ENCODE data around the gene NRTN. TPM values are rescaled to one million over a fixed set of nuclear protein-coding genes. Genes with fewer than 3 reads are reported as not detected.
"Not testable (repeated sequence)": the region's sequence is repeated elsewhere in the genome, so short reads cannot be mapped to it uniquely, and the experiment has no call there.

The NRTN gene
- total RNA-seq, 1 donor from 2014 or later = 0.85 TPM

DNA sequence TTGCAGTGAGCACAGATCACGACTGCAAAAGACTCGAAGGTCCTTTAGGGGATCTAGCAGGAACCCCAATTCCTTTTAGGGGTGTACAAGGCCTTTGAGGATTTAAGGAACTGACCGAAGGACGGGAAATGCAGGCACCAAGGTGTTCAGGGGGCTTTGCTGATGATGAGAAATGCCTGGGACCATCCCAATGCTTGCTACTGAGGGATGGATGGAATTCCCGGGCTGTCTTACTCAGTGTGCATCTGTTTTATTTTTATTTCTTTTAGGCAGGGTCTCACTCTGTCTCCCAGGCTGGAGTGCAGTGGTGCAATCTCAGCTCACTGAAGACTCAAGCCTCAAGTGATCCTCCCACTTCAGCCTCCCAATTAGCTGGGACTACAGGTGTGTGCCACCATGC lies 31.6 kb upstream of the NRTN start:
- H3K27me3 ChIP-seq = no peaks in the 10 kb centered on the region
- H3K36me3 ChIP-seq = no peaks in the 10 kb centered on the region
- DNase-seq (ENCODE audit: low spot score in 2 of 2) = no peak
- TF ChIP-seq, protein P1, sequence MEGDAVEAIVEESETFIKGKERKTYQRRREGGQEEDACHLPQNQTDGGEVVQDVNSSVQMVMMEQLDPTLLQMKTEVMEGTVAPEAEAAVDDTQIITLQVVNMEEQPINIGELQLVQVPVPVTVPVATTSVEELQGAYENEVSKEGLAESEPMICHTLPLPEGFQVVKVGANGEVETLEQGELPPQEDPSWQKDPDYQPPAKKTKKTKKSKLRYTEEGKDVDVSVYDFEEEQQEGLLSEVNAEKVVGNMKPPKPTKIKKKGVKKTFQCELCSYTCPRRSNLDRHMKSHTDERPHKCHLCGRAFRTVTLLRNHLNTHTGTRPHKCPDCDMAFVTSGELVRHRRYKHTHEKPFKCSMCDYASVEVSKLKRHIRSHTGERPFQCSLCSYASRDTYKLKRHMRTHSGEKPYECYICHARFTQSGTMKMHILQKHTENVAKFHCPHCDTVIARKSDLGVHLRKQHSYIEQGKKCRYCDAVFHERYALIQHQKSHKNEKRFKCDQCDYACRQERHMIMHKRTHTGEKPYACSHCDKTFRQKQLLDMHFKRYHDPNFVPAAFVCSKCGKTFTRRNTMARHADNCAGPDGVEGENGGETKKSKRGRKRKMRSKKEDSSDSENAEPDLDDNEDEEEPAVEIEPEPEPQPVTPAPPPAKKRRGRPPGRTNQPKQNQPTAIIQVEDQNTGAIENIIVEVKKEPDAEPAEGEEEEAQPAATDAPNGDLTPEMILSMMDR (IDR thresholded peaks at IDR 0.05) = no peak
- intact Hi-C loops (cut with DNase I) = no loop called here
- no peaks in the 10 kb centered on the region for H3K4me1 ChIP-seq
- H3K4me3 ChIP-seq = no peak overlapping the region
- no peak overlapping the region for H3K27ac ChIP-seq
- no peaks in the 10 kb centered on the region for H3K9me3 ChIP-seq

DNA sequence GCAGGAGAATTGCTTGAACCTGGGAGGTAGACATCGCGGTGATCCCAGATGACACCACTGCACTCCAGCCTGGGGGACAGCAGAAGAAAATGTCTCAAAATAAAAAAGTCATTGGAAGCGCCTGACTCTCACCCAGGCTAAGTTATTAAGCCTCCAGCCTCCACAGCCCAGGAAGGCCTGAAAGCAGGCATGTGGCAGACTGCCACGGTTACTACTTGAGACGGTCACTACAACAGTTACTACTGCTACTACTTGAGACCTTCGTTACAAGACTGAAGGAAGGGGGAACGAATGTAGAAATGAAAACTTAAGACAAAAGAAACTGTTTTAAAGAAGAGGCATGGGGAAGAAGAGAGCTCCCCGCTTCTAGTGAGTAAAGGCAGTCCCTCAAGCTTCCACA lies 29.9 kb upstream of the NRTN start:
- no peak overlapping the region for H3K27ac ChIP-seq
- intact Hi-C loops (cut with DNase I) = no loop called here
- no peak for DNase-seq (ENCODE audit: low spot score in 2 of 2)

GRCh38 chr19:5775668-5776309 lies 29.1 kb upstream of the NRTN start:
- Histone ChIP-seq H3K27me3 (no peaks in the 10 kb centered on the region), H3K4me1 (no peaks in the 10 kb centered on the region), H3K9me3 (no peaks in the 10 kb centered on the region), H3K27ac (no peak overlapping the region), H3K36me3 (no peaks in the 10 kb centered on the region), H3K4me3 (no peak overlapping the region)
- TF ChIP-seq, protein P1 (IDR thresholded peaks at IDR 0.05) = no peak
- intact Hi-C loops (cut with DNase I) = no loop called here
- no peak for DNase-seq (ENCODE audit: low spot score in 2 of 2)

More for the DNA sequence above, 29.9 kb upstream of the NRTN start:
- TF ChIP-seq, protein P1 (IDR thresholded peaks at IDR 0.05) = no peak
- Histone ChIP-seq H3K27me3 (no peaks in the 10 kb centered on the region), H3K36me3 (no peaks in the 10 kb centered on the region), H3K4me1 (no peaks in the 10 kb centered on the region), H3K9me3 (no peaks in the 10 kb centered on the region), H3K4me3 (no peak overlapping the region)

- Histone ChIP-seq H3K4me3 (no peak overlapping the region), H3K9me3 (no peaks in the 10 kb centered on the region), H3K27ac (no peak overlapping the region), H3K27me3 (no peaks in the 10 kb centered on the region), H3K36me3 (no peaks in the 10 kb centered on the region), H3K4me1 (no peaks in the 10 kb centered on the region)
- TF ChIP-seq, protein P1 (IDR thresholded peaks at IDR 0.05) = no peak
- intact Hi-C loops (cut with DNase I) = no loop called here
- no peak for DNase-seq (ENCODE audit: low spot score in 2 of 2)
Observed at GRCh38 chr19:5778402-5778801, 26.5 kb upstream of the NRTN start.

- H3K27me3 ChIP-seq; H3K27ac ChIP-seq; H3K4me1 ChIP-seq; intact Hi-C loops (cut with DNase I); H3K9me3 ChIP-seq; H3K4me3 ChIP-seq; DNase-seq (ENCODE audit: low spot score in 2 of 2): not testable (repeated sequence)
- H3K36me3 ChIP-seq = peaks cover 15 to 18% of the 10 kb centered on the region in 2 donors
Observed at GRCh38 chr19:5780916-5781315, 24.0 kb upstream of the NRTN start.

DNA sequence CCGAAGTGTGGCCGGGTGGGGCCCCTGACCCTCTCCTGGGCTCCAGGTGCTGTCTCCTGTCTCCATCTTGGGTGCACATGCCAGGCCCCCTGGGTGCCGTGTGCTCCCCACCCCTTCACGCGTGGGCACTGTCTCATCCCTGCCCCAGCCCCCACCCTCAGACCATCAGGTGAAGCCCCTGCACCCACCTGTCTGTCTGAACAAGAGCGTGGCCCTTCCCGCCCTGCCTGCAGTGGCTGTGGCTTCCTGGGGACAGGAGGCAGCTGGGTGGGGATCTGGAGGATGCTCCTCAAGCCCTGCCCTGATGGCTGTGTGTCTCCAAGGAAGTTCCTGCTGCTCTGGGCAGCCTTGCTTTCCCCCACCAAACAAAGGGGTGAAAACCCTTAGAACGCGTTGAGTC lies 22.5 kb upstream of the NRTN start:
- DNase-seq (ENCODE audit: low spot score in 2 of 2) = no peak
- Histone ChIP-seq H3K36me3 (peaks cover 28 to 32% of the 10 kb centered on the region in 2 donors), H3K9me3 (no peaks in the 10 kb centered on the region), H3K27ac (no peak overlapping the region), H3K27me3 (no peaks in the 10 kb centered on the region), H3K4me3 (no peak overlapping the region), H3K4me1 (no peaks in the 10 kb centered on the region)
- TF ChIP-seq, protein P1 (IDR thresholded peaks at IDR 0.05) = no peak
- intact Hi-C loops (cut with DNase I) = no loop called here
